ENCODE measurements around the gene CRYBA1.
"Not testable (repeated sequence)": the region's sequence is repeated elsewhere in the genome, so short reads cannot be mapped to it uniquely, and the experiment has no call there.

The CRYBA1 gene

GRCh38 chr17:29237476-29238132 is 9.1 kb upstream of the CRYBA1 start:
- DNase-seq (ENCODE audit: low read depth, low spot score) = peak; percentile 58

GRCh38 chr17:29238133-29238850 is 8.4 kb upstream of the CRYBA1 start:
- peak; percentile 42 for DNase-seq (ENCODE audit: low read depth, low spot score)

- DNase-seq (ENCODE audit: low read depth, low spot score) = peak; percentile 22
Measured at GRCh38 chr17:29240477-29240876, 6.2 kb upstream of the CRYBA1 start.

- peak; percentile 95 for DNase-seq (ENCODE audit: low read depth, low spot score)
Measured at GRCh38 chr17:29240968-29241963, 5.4 kb upstream of the CRYBA1 start.

- no peak for DNase-seq (ENCODE audit: low read depth, low spot score)
Measured at GRCh38 chr17:29242051-29242450, 4.6 kb upstream of the CRYBA1 start.

- DNase-seq (ENCODE audit: low read depth, low spot score) = no peak
Measured at GRCh38 chr17:29242790-29243189, 3.9 kb upstream of the CRYBA1 start.

GRCh38 chr17:29243792-29244191 is 2.9 kb upstream of the CRYBA1 start:
- peak; percentile 39 for DNase-seq (ENCODE audit: low read depth, low spot score)

GRCh38 chr17:29245401-29245800 is 1.3 kb upstream of the CRYBA1 start:
- DNase-seq (ENCODE audit: low read depth, low spot score) = no peak

- DNase-seq (ENCODE audit: low read depth, low spot score) = no peak
Measured at GRCh38 chr17:29247219-29247618, 560 bp downstream of the CRYBA1 start.

- no peak for DNase-seq (ENCODE audit: low read depth, low spot score)
Measured at GRCh38 chr17:29248845-29249244, 2.2 kb downstream of the CRYBA1 start.

- peak; percentile 42 for DNase-seq (ENCODE audit: low read depth, low spot score)
Measured at GRCh38 chr17:29250666-29251065, 4.0 kb downstream of the CRYBA1 start.

GRCh38 chr17:29251184-29251583 is 4.5 kb downstream of the CRYBA1 start:
- no peak for DNase-seq (ENCODE audit: low read depth, low spot score)

- DNase-seq (ENCODE audit: low read depth, low spot score) = peak; percentile 38
Measured at GRCh38 chr17:29252101-29252791, 5.6 kb downstream of the CRYBA1 start.

GRCh38 chr17:29253037-29253436 is 6.4 kb downstream of the CRYBA1 start:
- DNase-seq (ENCODE audit: low read depth, low spot score) = no peak

GRCh38 chr17:29255926-29256522 is 9.4 kb downstream of the CRYBA1 start:
- no peak for DNase-seq (ENCODE audit: low read depth, low spot score)

- DNase-seq (ENCODE audit: low read depth, low spot score) = peak; percentile 72
Measured at GRCh38 chr17:29256735-29257466, 10.2 kb downstream of the CRYBA1 start.

- DNase-seq (ENCODE audit: low read depth, low spot score) = no peak
Measured at GRCh38 chr17:29257756-29258155, 11.1 kb downstream of the CRYBA1 start.

GRCh38 chr17:29263916-29264315 is 17.3 kb downstream of the CRYBA1 start:
- DNase-seq (ENCODE audit: low read depth, low spot score) = peak; percentile 13

GRCh38 chr17:29271980-29272379 is 25.3 kb downstream of the CRYBA1 start:
- DNase-seq (ENCODE audit: low read depth, low spot score) = not testable (repeated sequence)

- DNase-seq (ENCODE audit: low read depth, low spot score) = no peak
Measured at GRCh38 chr17:29273924-29274323, 27.3 kb downstream of the CRYBA1 start.

All from astrocyte of the hippocampus (primary cell).